T-helper 9 cell (primary cell): ENCODE measurements around the gene GID4.

ENCODE experiments used
- DNase-seq: peaks from one replicate; pipeline ENCODE4 v3.0.0-alpha.2; 2020

Gene GID4

GRCh38 chr17:18045691-18046350, 6.6 kb downstream of the GID4 start:
- DNase-seq, result no peak

DNA sequence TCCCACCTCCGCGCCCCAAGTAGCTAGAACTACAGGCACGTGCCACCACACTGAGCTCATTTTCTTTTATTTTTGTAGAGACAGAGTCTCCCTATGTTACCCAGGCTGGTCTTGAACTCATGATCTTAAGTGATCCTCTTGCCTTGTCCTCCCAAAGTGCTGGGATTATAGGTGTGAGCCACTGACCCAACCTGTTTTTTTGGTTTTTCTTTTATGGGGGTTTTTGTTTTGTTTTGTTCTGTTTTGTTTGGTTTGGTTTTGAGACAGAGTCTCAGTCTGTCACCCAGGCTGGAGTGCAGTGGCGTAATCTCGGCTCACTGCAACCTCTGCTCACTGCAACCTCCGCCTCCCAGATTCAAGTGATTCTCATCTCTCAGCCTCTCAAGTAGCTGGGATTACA, 16.4 kb downstream of the GID4 start:
- DNase-seq, result no peak

- DNase-seq, result no peak
Observed at GRCh38 chr17:18056214-18056613, 17.0 kb downstream of the GID4 start.

- DNase-seq, result no peak
Observed at GRCh38 chr17:18059283-18059682, 20.1 kb downstream of the GID4 start.

GRCh38 chr17:18064053-18064452, 24.8 kb downstream of the GID4 start:
- no peak for DNase-seq

DNA sequence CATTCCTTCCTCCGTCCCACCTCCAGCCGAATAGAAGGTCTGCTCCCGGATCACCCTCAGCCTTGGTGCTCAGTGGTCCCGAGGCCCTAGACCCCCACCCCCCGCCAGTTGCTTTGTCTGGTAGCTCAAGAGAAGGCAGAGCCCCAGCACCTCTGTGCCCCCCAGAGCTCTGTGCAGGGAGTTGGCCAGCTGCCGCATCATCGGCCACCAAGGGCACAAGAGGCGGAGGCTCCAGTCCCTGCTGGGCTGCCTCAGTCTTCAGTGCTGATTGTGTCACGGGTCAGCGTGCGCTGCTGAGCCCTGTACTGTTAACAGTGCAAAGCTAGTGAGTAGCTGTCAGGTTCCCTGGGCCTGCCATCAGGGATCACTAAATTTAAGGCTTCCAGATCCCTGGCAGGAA, 26.3 kb downstream of the GID4 start:
- no peak for DNase-seq

- no peak for DNase-seq
Observed at GRCh38 chr17:18066866-18067265, 27.7 kb downstream of the GID4 start.

DNA sequence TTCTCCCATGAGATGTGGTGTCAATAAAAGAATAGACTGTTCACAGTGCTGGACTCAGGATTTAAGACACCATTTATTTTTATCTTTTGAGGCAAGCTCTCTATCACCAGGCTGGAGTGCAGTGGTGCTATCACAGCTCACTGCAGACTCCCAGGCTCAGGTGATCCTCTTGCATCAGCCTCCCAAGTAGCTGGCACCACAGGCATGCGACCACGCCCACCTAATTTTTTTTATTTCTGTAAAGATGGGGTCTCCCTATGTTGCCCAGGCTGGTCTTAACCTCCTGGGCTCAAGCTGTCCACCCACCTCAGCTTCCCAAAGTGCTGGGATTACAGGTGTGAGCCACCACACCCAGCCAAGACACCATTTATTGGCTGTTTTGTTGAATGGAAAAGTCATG, 29.9 kb downstream of the GID4 start:
- DNase-seq, result no peak

DNA sequence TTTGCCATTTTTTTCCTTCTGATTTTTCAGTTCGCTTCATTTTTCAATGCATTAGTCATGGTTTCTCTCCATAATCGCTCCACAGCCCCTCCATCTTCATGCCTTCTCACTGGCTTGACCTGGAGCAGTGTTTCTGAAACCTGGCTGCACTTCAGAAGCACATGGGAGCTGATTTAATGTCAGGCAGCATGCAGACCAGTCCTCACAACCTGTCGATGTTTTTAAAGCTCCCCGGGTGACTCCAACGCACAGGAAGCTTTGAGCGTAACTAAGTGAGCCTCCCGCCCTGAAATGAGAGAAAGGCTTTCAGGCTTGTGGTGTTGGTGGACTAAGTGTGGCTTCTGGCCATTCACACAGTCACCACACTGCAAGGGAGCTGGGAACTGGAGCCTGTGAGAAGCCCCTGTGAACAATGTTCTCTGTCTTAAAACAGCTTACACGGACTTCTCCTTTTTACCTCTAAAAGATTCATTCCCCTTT, 31.7 kb downstream of the GID4 start:
- no peak for DNase-seq

DNA sequence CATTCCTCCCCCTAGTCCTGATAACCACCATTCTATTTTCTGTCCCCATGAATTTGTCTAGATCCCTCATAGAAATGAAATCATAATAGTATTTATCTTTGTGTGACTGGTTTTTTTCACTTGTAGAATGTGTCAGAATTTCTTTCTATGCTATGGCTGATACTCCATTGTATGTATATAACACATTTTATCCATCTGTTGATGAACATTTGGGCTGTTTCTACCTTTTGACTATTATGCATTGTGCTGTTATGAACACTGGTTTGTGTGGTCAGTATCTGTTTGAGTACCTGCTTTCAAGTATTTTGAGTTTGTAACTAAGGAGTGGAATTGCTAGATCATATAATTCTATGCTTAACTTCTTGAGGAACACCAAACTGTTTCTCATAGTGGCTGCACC, 32.5 kb downstream of the GID4 start:
- DNase-seq, result no peak

- DNase-seq, result no peak
Observed at GRCh38 chr17:18074566-18075272, 35.5 kb downstream of the GID4 start.

GRCh38 chr17:18076936-18077335, 37.7 kb downstream of the GID4 start:
- DNase-seq, result no peak

DNA sequence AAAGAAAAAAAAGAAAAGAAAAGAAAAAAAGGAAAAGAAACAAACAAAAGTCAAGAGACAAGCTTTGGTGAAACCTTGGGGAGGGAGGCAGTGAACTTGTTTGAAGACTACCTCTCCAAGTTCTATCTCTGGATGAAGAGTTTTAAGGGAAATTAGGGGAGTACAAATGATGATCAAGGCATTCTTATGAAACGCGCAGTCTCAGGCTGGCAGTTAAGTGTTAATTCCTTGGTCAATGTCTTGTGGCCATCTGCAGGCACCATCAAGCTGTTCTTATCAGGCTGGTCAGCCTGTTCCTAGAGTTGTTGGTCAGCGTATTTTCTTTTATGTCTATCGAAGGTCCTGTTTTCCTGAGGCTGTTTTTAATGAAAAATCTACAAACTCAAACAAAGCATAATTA, 40.3 kb downstream of the GID4 start:
- DNase-seq, result no peak

GRCh38 chr17:18084256-18084655, 45.0 kb downstream of the GID4 start:
- no peak for DNase-seq

DNA sequence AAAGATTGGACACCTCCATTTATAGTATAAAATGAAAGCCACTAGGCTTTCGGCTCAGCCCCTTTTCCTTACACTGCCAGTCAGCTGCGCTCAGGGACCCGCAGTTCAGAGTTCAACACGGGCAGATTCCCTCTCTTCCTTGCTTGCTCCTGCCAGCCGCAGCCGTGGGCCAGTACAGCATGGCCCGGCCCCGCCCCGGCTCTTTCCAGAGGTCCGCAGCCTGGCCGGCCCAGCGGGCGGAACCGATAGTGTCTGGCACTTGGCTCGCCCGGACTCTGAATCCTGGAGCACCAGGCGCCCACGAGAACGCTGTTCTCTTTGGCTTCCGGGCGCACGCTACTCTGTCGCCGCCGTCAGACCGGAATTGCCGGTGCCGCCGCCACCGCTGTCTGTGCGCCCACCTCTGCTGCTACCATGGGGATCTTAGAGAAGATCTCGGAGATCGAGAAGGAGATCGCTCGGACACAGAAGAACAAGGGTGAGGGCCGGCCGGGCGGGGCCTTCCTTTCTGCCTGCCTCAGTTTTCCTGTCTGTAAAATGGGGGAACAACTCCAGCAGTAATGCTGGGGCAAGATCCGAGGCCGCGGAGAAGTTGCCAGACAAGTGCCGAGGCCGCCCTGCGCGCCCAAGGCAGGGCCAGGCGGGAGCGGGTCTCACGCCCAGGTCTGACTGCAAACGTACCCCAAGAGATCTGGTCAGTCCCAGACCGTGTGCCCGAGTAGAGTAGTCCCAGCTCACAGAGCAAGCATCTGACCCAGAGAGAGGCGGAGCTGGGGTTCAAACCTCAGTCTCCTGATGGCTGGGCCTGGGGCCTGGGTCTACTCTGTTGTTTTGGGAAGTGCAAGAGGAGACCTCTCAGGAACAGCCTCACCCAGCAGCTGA, 48.6 kb downstream of the GID4 start, which contains the start of gene DRG2:
Gene DRG2, plus strand, starts transcription at position 339 of the 882 bp plus-strand sequence. Its CDS starts 76 bp downstream, at position 415.
- peak; percentile 84 for DNase-seq

- no peak for DNase-seq
Observed at GRCh38 chr17:18089613-18090012, 50.4 kb downstream of the GID4 start.

GRCh38 chr17:18093616-18094408, 54.6 kb downstream of the GID4 start:
- no peak for DNase-seq

- DNase-seq, result no peak
Observed at GRCh38 chr17:18094409-18094807, 55.2 kb downstream of the GID4 start.

GRCh38 chr17:18099516-18099915, 60.3 kb downstream of the GID4 start:
- no peak for DNase-seq

GRCh38 chr17:18100616-18101015, 61.4 kb downstream of the GID4 start:
- DNase-seq, result no peak

DNA sequence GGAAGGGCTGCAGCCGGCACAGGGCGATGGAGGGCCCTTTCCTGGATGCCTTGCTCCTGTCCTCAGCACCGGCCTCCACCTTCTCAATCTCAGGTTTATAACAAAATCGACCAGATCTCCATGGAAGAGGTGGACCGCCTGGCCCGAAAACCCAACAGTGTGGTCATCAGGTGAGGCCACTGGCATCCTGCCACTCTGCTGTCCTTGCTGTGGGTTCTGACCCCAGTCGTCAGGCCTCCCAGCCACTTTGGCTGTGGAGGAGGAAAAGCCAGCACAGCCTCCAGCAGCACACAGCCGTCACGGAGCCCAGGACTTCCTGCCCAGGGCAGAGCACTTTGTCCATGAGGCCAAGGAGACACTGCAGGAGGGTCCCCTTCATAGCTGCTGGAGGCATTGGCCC, 62.6 kb downstream of the GID4 start:
- DNase-seq, result no peak

- no peak for DNase-seq
Observed at GRCh38 chr17:18102640-18103039, 63.4 kb downstream of the GID4 start.

GRCh38 chr17:18105027-18105426, 65.8 kb downstream of the GID4 start:
- no peak for DNase-seq
